Measurements from ENCODE around the gene SFI1. TPM values are rescaled to one million over a fixed set of nuclear protein-coding genes. Genes with fewer than 3 reads are reported as not detected.

The SFI1 gene
- total and polyA plus RNA-seq, 7 donors, result 6.5 to 40.9 (median 17.5) TPM

GRCh38 chr22:31661851-31662667, 165.7 kb downstream of the SFI1 start, which contains the start of gene PISD:
TSS of gene PISD (minus strand) at chr22:31662215. CDS start at chr22:31662208, 7 bp downstream.
- intact Hi-C loops (cut with DNase I), result loop anchor here (2.0 kb wide), 1 partner anchor 91 kb away; no protein-coding TSS in a partner anchor
- H3K4me3 ChIP-seq, result peak within 1 kb of the TSS; percentile 64 to 94 (median 80)
- peak; percentile 97 for DNase-seq
- H3K9me3 ChIP-seq, result no peaks in the 10 kb centered on the region
- 1 to 2% methylated on average over 52 of the region's 52 CpGs for WGBS, 2 donors
- H3K36me3 ChIP-seq, result no peaks in the 10 kb centered on the region
- TF ChIP-seq POLR2A (IDR thresholded peaks at IDR 0.05) (peak; percentile 6 to 50), CTCF (IDR thresholded peaks at IDR 0.05) (no peak), POLR2AphosphoS5 (IDR thresholded peaks at IDR 0.05) (peak; percentile 50 to 86 (median 82))
- H3K27ac ChIP-seq, result peak within 1 kb of the TSS; percentile 74 to 78 (median 76)
- no peaks in the 10 kb centered on the region for H3K27me3 ChIP-seq
- H3K4me1 ChIP-seq, result peaks cover 0 to 19% (median 13%) of the 10 kb centered on the region in 4 donors

GRCh38 chr22:31662668-31663037, 166.3 kb downstream of the SFI1 start:
- intact Hi-C loops (cut with DNase I), result loop anchor here (2.0 kb wide), 1 partner anchor 90 kb away; no protein-coding TSS in a partner anchor

More at GRCh38 chr22:31662668-31663037, 166.3 kb downstream of the SFI1 start:
- H3K9me3 ChIP-seq, result no peaks in the 10 kb centered on the region
- H3K27ac ChIP-seq, result peak overlapping the region; percentile 74 to 78 (median 76)
- H3K36me3 ChIP-seq, result no peaks in the 10 kb centered on the region
- no peak for DNase-seq
- 21 to 58% methylated on average over 8 of the region's 8 CpGs for WGBS, 2 donors
- H3K4me3 ChIP-seq, result peak overlapping the region; percentile 64 to 94 (median 80)
- no peaks in the 10 kb centered on the region for H3K27me3 ChIP-seq
- peaks cover 0 to 19% (median 13%) of the 10 kb centered on the region in 4 donors for H3K4me1 ChIP-seq
- TF ChIP-seq POLR2A (IDR thresholded peaks at IDR 0.05), result no peak
- TF ChIP-seq POLR2AphosphoS5 (IDR thresholded peaks at IDR 0.05), result no peak
- TF ChIP-seq CTCF (IDR thresholded peaks at IDR 0.05), result no peak
- TF ChIP-seq EP300 (IDR thresholded peaks at IDR 0.05), result no peak

Small RNA genes lying within 50 kb of the gene (small RNA-seq; reads per million reads assigned to genes)
- gene AL096701.2 (0 reads per million in 3 donors), gene RNU6-28P (0 to 0.06 (median 0) reads per million in 3 donors)

Other genes with a start within 250 kb of the SFI1 start
- gene PIK3IP1, start 204.0 kb upstream of the SFI1 start, total RNA-seq, result 10 to 100 TPM; 32.4 to 55.0 (median 50.3) TPM
- gene PIK3IP1, start 204.0 kb upstream of the SFI1 start, polyA plus RNA-seq, result 10 to 100 TPM in 1 of 3 donors, 1 to 10 TPM in 2; 5.8 to 87.6 (median 6.0) TPM
- gene PATZ1, start 150.2 kb upstream of the SFI1 start, total RNA-seq, result 10 to 100 TPM; 17.4 to 21.4 (median 19.9) TPM
- 10 to 100 TPM in 1 of 3 donors, 1 to 10 TPM in 2; 3.7 to 15.8 (median 4.8) TPM for gene PATZ1, start 150.2 kb upstream of the SFI1 start, polyA plus RNA-seq
- gene DRG1, start 96.9 kb upstream of the SFI1 start, total RNA-seq, result 10 to 100 TPM; 52.9 to 95.1 (median 71.9) TPM
- gene DRG1, start 96.9 kb upstream of the SFI1 start, polyA plus RNA-seq, result 10 to 100 TPM; 35.8 to 42.0 (median 41.4) TPM
- gene EIF4ENIF1, start 6.7 kb upstream of the SFI1 start, total RNA-seq, result 10 to 100 TPM; 16.6 to 23.8 (median 22.2) TPM
- gene EIF4ENIF1, start 6.7 kb upstream of the SFI1 start, polyA plus RNA-seq, result 10 to 100 TPM in 2 of 3 donors, 1 to 10 TPM in 1; 5.5 to 13.5 (median 12.0) TPM
- gene PISD, start 165.7 kb downstream of the SFI1 start, total RNA-seq, result 10 to 100 TPM; 17.3 to 40.3 (median 26.6) TPM
- 10 to 100 TPM; 10.8 to 29.3 (median 11.6) TPM for gene PISD, start 165.7 kb downstream of the SFI1 start, polyA plus RNA-seq